GM10266 (cell line): ENCODE data around the gene SPAG16.

Source experiments
- DNase-seq: peaks from one replicate; pipeline ENCODE4 v3.0.0; 2012; ENCODE audit errors: extremely low spot score
- CTCF ChIP-seq: IDR thresholded peaks from 2 replicates; pipeline ENCODE4 v1.5.1; 2012; ENCODE audit warnings: mild to moderate bottlenecking, low read depth; ENCODE audit not compliant: control insufficient read depth, insufficient read depth; ENCODE audit errors: missing control alignments

Gene SPAG16

GRCh38 chr2:214367171-214367570 is 1082.9 kb downstream of the SPAG16 start:
- no peak for TF ChIP-seq CTCF
- DNase-seq = no peak

GRCh38 chr2:214376618-214377285 is 1092.5 kb downstream of the SPAG16 start:
- no peak for DNase-seq
- no peak for TF ChIP-seq CTCF

- no peak for DNase-seq
- TF ChIP-seq CTCF = no peak
Observed at GRCh38 chr2:214377286-214377624, 1093.0 kb downstream of the SPAG16 start.

GRCh38 chr2:214378455-214379103 is 1094.3 kb downstream of the SPAG16 start:
- DNase-seq = no peak
- no peak for TF ChIP-seq CTCF

- TF ChIP-seq CTCF = no peak
- no peak for DNase-seq
Observed at GRCh38 chr2:214379227-214379626, 1095.0 kb downstream of the SPAG16 start.

- DNase-seq = no peak
- TF ChIP-seq CTCF = no peak
Observed at GRCh38 chr2:214380681-214381080, 1096.4 kb downstream of the SPAG16 start.

GRCh38 chr2:214382229-214382628 is 1098.0 kb downstream of the SPAG16 start:
- TF ChIP-seq CTCF = no peak
- no peak for DNase-seq
